Heart left ventricle (tissue), 13 donors: ENCODE data around the gene IFFO2.

Experiments used
- POLR2A ChIP-seq, 2 donors: fragments of 450-650 bp; IDR thresholded peaks; one replicate each; pipeline ENCODE4 v1.6.1; 2017; ENCODE audit warnings: antibody characterized with exemption in 2 of 2, mild to moderate bottlenecking in 2 of 2, moderate library complexity in 2 of 2
- TF ChIP-seq, protein P1 (sequence below), 12 donors: fragments of 200-600 bp; sonication (generic) in 4 of 12; IDR thresholded peaks; one replicate each; pipeline versions ENCODE4 v1.5.0 to v1.8.0; 2018 to 2022; ENCODE audit warnings: antibody characterized with exemption in 12 of 12, mild to moderate bottlenecking in 5 of 12
- donor health status: ischemic (EF 13 %, LVEDD 7.1; RV severe dilation, severe dysfunction).
- donor health status: DM: no; HTN: yes; CAD: no.
- donor health status: DM: no; HTN: no; CAD: no.
- donor health status: ischemic (EF 25% LVEDD 6.9; RV normal size, moderate dysfunction).
- donor health status: ischemic (EF 25% LVEDD 5.7; RV mildly dilated, moderate dysfunction).
- donor health status: ischemic (EF 35%, LVEDD 5.7; RV mildly dilated, moderate dysfunction).
- donor health status: nonischemic (EF 11% LVEDD 7.7; RV severe dilation, severe dysfunction).
- donor health status: DM: yes; HTN: yes; CAD: no.
- donor health status: PGD.
- donor health status: ischemic (EF 29% LVEDD 5.4; RV normal size, mild dysfunction).
- donor health status: nonischemic (EF 23%, LVEDD 6.1; RV moderate dilation, normal function).

- TF ChIP-seq, protein P1, sequence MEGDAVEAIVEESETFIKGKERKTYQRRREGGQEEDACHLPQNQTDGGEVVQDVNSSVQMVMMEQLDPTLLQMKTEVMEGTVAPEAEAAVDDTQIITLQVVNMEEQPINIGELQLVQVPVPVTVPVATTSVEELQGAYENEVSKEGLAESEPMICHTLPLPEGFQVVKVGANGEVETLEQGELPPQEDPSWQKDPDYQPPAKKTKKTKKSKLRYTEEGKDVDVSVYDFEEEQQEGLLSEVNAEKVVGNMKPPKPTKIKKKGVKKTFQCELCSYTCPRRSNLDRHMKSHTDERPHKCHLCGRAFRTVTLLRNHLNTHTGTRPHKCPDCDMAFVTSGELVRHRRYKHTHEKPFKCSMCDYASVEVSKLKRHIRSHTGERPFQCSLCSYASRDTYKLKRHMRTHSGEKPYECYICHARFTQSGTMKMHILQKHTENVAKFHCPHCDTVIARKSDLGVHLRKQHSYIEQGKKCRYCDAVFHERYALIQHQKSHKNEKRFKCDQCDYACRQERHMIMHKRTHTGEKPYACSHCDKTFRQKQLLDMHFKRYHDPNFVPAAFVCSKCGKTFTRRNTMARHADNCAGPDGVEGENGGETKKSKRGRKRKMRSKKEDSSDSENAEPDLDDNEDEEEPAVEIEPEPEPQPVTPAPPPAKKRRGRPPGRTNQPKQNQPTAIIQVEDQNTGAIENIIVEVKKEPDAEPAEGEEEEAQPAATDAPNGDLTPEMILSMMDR (IDR thresholded peaks at IDR 0.05): no peak
- no peak for TF ChIP-seq POLR2A (IDR thresholded peaks at IDR 0.05)
Measured at GRCh38 chr1:18970358-18970757, 13.9 kb upstream of the IFFO2 start.
